HL-60 (cell line): ENCODE results near the gene TLR5.

Source experiments
- DNase-seq, 2 experiments: peaks; one replicate each; pipeline ENCODE4 v3.0.0-alpha.2; 2010 to 2020; ENCODE audit warnings: low read depth in 1 of 2, low spot score in 1 of 2
- H3K27ac ChIP-seq: fragments of 250-450 bp; sonication (Bioruptor Pico); replicated peaks from 2 replicates; pipeline ENCODE4 v1.5.1; 2020; ENCODE audit warnings: mild to moderate bottlenecking, moderate library complexity
- H3K27me3 ChIP-seq: fragments of 250-450 bp; sonication (Bioruptor Pico); 2 replicates; pipeline ENCODE4 v1.5.1; 2021; ENCODE audit warnings: mild to moderate bottlenecking, moderate library complexity; ENCODE audit not compliant: insufficient read depth, poor library complexity, severe bottlenecking
- H3K4me3 ChIP-seq: replicated peaks from 2 replicates; pipeline ENCODE4 v1.5.1; 2011; ENCODE audit warnings: mild to moderate bottlenecking, control low read depth, low read length; ENCODE audit not compliant: insufficient read depth
- GABPA ChIP-seq: IDR thresholded peaks from 2 replicates; pipeline ENCODE4 v1.6.1; 2012; ENCODE audit warnings: low read depth
- POLR2AphosphoS5 ChIP-seq: IDR thresholded peaks from 2 replicates; pipeline ENCODE4 v1.6.1; 2012; ENCODE audit warnings: low read depth
- SPI1 ChIP-seq: IDR thresholded peaks from 2 replicates; pipeline ENCODE4 v1.6.1; 2012; ENCODE audit warnings: low read depth, mild to moderate bottlenecking, borderline replicate concordance
- TF ChIP-seq, protein P1 (sequence below): IDR thresholded peaks from one replicate; pipeline ENCODE4 v1.5.1; 2011; ENCODE audit warnings: low read length, control low read depth, inconsistent platforms; ENCODE audit not compliant: insufficient read depth
- TF ChIP-seq, protein P2 (sequence below): IDR thresholded peaks from 2 replicates; pipeline ENCODE4 v1.6.1; 2012; ENCODE audit warnings: low read depth; ENCODE audit not compliant: insufficient replicate concordance

TLR5 gene

DNA sequence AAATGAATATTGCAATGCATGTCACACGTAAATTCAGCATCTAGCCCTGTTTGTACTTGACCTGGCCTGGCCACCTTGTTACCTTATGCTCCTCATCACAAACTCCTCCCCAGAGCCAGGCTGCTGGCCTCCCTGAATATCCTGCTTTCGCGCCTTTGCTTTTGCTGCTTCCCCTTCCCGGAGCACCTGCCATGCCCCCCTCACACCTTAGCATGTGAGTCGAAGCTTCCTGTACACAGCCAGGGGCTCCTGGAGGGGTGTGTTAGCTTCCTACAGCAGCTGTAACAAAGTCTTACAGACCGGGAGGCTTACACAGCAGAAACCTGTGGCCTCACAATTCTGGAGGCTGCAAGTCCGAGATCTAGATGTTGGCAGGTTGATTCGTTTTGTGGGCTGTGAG is 60.1 kb downstream of the TLR5 start:
- no peak overlapping the region for H3K27ac ChIP-seq
- no peak for DNase-seq
- TF ChIP-seq, protein P1, sequence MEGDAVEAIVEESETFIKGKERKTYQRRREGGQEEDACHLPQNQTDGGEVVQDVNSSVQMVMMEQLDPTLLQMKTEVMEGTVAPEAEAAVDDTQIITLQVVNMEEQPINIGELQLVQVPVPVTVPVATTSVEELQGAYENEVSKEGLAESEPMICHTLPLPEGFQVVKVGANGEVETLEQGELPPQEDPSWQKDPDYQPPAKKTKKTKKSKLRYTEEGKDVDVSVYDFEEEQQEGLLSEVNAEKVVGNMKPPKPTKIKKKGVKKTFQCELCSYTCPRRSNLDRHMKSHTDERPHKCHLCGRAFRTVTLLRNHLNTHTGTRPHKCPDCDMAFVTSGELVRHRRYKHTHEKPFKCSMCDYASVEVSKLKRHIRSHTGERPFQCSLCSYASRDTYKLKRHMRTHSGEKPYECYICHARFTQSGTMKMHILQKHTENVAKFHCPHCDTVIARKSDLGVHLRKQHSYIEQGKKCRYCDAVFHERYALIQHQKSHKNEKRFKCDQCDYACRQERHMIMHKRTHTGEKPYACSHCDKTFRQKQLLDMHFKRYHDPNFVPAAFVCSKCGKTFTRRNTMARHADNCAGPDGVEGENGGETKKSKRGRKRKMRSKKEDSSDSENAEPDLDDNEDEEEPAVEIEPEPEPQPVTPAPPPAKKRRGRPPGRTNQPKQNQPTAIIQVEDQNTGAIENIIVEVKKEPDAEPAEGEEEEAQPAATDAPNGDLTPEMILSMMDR: no peak
- TF ChIP-seq SPI1: no peak
- TF ChIP-seq GABPA: no peak
- TF ChIP-seq, protein P2, sequence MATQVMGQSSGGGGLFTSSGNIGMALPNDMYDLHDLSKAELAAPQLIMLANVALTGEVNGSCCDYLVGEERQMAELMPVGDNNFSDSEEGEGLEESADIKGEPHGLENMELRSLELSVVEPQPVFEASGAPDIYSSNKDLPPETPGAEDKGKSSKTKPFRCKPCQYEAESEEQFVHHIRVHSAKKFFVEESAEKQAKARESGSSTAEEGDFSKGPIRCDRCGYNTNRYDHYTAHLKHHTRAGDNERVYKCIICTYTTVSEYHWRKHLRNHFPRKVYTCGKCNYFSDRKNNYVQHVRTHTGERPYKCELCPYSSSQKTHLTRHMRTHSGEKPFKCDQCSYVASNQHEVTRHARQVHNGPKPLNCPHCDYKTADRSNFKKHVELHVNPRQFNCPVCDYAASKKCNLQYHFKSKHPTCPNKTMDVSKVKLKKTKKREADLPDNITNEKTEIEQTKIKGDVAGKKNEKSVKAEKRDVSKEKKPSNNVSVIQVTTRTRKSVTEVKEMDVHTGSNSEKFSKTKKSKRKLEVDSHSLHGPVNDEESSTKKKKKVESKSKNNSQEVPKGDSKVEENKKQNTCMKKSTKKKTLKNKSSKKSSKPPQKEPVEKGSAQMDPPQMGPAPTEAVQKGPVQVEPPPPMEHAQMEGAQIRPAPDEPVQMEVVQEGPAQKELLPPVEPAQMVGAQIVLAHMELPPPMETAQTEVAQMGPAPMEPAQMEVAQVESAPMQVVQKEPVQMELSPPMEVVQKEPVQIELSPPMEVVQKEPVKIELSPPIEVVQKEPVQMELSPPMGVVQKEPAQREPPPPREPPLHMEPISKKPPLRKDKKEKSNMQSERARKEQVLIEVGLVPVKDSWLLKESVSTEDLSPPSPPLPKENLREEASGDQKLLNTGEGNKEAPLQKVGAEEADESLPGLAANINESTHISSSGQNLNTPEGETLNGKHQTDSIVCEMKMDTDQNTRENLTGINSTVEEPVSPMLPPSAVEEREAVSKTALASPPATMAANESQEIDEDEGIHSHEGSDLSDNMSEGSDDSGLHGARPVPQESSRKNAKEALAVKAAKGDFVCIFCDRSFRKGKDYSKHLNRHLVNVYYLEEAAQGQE: no peak
- TF ChIP-seq POLR2AphosphoS5: no peak
- H3K27me3 ChIP-seq: no peaks in the 10 kb centered on the region
- no peak overlapping the region for H3K4me3 ChIP-seq

DNA sequence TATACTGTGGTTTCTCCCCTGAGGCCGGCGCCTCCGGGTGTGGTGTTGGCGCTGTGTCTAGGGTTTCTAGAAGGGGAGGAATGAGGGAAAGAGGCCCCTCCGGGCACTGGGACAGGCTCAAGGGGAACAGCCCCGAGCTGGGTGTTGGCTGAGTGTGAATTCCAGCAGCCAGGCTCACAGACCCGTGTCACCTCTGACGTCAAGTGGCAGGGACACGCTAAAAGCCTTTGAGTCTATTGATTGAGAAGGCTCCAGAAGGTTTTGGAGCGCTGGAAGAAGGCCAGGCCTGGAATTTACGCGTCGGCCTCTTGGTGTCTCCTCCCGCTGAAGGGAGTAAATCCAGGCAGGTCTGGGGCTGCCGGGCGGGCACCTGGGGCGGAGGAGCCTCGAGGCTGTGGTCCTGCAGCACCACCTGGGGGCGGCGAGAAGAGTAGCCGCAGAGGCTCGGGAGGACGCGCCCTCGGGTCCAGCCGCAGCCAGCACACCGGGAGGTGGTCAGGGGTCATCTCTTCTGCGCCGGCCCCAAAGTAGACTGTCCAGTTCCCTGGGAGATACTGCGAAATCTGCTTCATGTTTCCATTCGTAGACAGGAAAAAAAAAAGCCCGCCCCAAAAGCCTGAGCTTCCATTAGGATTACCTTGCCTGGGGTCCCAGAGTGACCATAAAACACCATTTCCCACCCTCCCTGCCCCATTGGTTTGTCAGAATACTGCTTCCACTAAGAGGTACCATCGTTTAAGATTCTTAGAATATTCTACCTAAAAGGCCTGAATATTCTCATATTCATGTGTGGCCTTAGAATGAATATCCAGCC is 61.7 kb downstream of the TLR5 start:
- DNase-seq: peak; percentile 22 to 84
- H3K4me3 ChIP-seq: peak overlapping the region; percentile 22; the same call in 1 of the 2 replicates
- TF ChIP-seq GABPA (no peak), SPI1 (no peak)
- TF ChIP-seq, protein P1: peak; percentile 34
- no peak overlapping the region for H3K27ac ChIP-seq
- H3K27me3 ChIP-seq: no peaks in the 10 kb centered on the region

DNA sequence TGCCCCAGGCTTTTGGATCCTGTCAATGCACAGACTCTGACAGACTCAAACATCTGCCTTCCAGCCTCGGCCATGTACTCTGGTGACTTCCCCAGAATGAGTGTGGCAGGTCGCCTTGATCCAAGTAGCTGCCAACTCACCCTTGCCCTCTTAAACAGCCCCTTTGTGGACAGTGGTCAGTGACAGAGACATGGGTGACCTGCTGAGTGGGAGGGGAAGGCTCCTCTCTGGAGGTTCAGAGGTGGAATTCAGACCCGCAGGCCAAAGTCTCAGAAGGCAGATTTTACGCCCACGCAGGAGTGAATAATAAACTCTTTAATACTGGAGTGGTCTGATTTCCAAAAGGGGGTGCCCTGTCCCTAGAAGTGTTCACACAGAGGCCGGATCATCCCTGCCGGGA is 63.5 kb downstream of the TLR5 start:
- no peak for DNase-seq
- H3K27me3 ChIP-seq: no peaks in the 10 kb centered on the region
- no peak for TF ChIP-seq SPI1
- no peak for TF ChIP-seq GABPA
- TF ChIP-seq POLR2AphosphoS5: no peak
- TF ChIP-seq, protein P2: no peak
- TF ChIP-seq, protein P1: no peak
- no peak overlapping the region for H3K27ac ChIP-seq
- no peak overlapping the region for H3K4me3 ChIP-seq
